Activated naive CD8-positive, alpha-beta T cell treated with anti-CD3 and anti-CD28 coated beads, Interleukin-2, amount 50 U/mL, for 24 hours (primary cell): Measurements from ENCODE around the gene JMJD6.

Experiments
- ATAC-seq: fragments of 150-1000 bp; cut with Tn5 transposase; one replicate; pipeline ENCODE4 v1.10.0; 2021
- DNase-seq: peaks from one replicate; pipeline ENCODE4 v3.0.0; 2021
- H3K27ac Mint-ChIP-seq: one replicate; pipeline ENCODE4 v1.8.0; 2021; ENCODE audit warnings: mild to moderate bottlenecking, mixed read lengths
- H3K27me3 Mint-ChIP-seq: one replicate; pipeline ENCODE4 v1.8.0; 2021; ENCODE audit warnings: mixed read lengths
- H3K36me3 Mint-ChIP-seq: one replicate; pipeline ENCODE4 v1.8.0; 2021; ENCODE audit warnings: low read depth, mixed read lengths
- H3K4me1 Mint-ChIP-seq: one replicate; pipeline ENCODE4 v1.8.0; 2021; ENCODE audit warnings: mixed read lengths
- H3K4me3 Mint-ChIP-seq: one replicate; pipeline ENCODE4 v1.8.0; 2021; ENCODE audit warnings: mild to moderate bottlenecking, moderate library complexity, mixed read lengths
- H3K9me3 Mint-ChIP-seq: one replicate; pipeline ENCODE4 v1.8.0; 2021; ENCODE audit warnings: mixed read lengths

JMJD6 gene

DNA sequence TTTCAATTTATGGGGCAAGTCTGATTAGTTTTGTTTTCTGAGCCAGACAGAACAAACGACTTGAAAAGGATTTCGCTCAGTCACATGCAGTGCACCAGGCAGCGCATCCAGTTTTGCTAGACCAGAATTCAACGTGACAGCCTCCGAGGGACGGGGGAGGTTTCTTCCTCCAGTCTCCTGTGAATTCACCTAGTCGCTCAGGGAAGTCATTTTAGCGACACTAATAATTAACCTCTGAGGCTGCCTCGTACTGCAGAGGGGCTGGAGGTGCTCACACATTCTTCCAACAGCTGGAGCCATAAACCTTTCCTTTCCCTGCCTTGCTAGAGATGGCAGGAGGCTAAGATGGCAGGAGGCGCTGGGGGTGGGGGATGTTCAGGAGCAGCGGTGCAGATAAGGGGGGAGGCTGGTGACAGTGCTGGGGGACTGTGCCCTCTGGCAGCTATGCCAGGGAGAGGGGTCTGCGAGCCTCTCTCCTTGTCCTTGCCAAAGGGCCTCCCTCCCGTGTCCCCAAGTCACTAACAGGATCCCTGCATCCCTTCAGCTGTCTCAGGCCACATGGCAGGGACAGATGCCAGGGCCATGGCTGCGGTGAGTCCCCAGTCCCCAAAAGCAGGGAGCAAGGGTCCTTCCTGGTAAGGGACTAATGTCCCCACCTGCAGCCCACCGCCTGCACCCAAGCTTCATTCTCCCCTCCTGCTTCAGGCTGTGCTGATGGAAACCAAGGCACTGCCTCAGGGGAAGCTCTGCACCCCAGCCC lies 39.7 kb downstream of the JMJD6 start:
- no peak overlapping the region for H3K27ac Mint-ChIP-seq
- ATAC-seq (no peak), DNase-seq (no peak)
- no peaks in the 10 kb centered on the region for H3K36me3 Mint-ChIP-seq
- H3K9me3 Mint-ChIP-seq = no peaks in the 10 kb centered on the region
- H3K4me3 Mint-ChIP-seq = no peak overlapping the region
- no peaks in the 10 kb centered on the region for H3K27me3 Mint-ChIP-seq
- peaks cover 4% of the 10 kb centered on the region for H3K4me1 Mint-ChIP-seq

GRCh38 chr17:76685846-76686245 lies 40.6 kb downstream of the JMJD6 start:
- DNase-seq = no peak
- Mint-ChIP-seq H3K36me3 (no peaks in the 10 kb centered on the region), H3K9me3 (no peaks in the 10 kb centered on the region), H3K4me1 (peaks cover 4% of the 10 kb centered on the region), H3K4me3 (no peak overlapping the region), H3K27me3 (no peaks in the 10 kb centered on the region), H3K27ac (no peak overlapping the region)
- no peak for ATAC-seq

GRCh38 chr17:76685366-76685765 lies 41.0 kb downstream of the JMJD6 start:
- Mint-ChIP-seq H3K27me3 (no peaks in the 10 kb centered on the region), H3K36me3 (no peaks in the 10 kb centered on the region), H3K4me1 (peaks cover 4% of the 10 kb centered on the region), H3K4me3 (no peak overlapping the region), H3K9me3 (no peaks in the 10 kb centered on the region), H3K27ac (no peak overlapping the region)
- DNase-seq (no peak), ATAC-seq (no peak)

- Mint-ChIP-seq H3K4me3 (no peak overlapping the region), H3K27me3 (no peaks in the 10 kb centered on the region), H3K9me3 (no peaks in the 10 kb centered on the region), H3K27ac (no peak overlapping the region), H3K36me3 (no peaks in the 10 kb centered on the region), H3K4me1 (peaks cover 4% of the 10 kb centered on the region)
- ATAC-seq = no peak
- no peak for DNase-seq
These were observed 41.6 kb downstream of the JMJD6 start for GRCh38 chr17:76684756-76685155.

DNA sequence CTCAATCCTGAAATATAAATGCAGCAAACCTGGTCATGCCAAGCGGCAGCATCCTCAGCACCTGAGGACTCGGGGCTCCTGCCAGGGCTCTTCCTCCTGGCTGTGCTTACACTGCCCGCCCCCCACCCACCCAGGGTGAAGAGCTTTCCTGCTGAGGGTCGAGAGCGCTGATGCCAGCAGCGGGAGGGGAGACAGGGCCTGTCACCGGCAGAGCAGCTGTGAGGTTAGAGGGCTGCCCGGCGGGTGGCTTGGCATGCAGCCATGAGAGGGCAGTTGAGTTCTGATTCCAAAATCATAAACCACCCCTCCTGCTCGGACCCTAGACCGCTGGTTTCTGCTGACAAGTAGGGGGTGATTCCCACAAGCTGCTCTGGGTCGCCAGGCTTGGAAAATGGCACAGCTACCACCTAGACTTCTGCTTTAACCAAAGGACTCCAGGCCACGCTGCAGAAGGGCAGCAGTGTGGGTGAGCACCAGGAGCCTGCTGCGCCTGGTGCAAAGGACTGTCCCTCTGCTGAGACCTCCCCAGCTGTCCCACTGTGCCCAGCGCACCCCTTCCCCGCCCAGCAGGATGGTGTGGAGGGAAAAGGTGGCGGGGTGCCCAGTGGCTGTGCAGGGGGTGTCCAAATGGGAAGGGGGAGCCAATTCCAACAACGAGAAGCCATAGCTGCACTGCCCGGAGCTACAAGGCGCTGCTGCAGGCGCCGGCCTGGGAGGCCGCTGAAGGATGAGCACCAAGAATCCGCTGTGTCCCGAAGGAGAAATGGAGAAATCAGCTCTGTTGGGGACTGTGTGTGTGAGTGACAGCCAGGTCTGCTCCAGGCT lies 42.3 kb downstream of the JMJD6 start:
- ATAC-seq (no peak), DNase-seq (no peak)
- H3K4me1 Mint-ChIP-seq = peaks cover 4% of the 10 kb centered on the region
- H3K9me3 Mint-ChIP-seq = no peaks in the 10 kb centered on the region
- no peak overlapping the region for H3K27ac Mint-ChIP-seq
- H3K27me3 Mint-ChIP-seq = no peaks in the 10 kb centered on the region
- no peaks in the 10 kb centered on the region for H3K36me3 Mint-ChIP-seq
- H3K4me3 Mint-ChIP-seq = no peak overlapping the region

DNA sequence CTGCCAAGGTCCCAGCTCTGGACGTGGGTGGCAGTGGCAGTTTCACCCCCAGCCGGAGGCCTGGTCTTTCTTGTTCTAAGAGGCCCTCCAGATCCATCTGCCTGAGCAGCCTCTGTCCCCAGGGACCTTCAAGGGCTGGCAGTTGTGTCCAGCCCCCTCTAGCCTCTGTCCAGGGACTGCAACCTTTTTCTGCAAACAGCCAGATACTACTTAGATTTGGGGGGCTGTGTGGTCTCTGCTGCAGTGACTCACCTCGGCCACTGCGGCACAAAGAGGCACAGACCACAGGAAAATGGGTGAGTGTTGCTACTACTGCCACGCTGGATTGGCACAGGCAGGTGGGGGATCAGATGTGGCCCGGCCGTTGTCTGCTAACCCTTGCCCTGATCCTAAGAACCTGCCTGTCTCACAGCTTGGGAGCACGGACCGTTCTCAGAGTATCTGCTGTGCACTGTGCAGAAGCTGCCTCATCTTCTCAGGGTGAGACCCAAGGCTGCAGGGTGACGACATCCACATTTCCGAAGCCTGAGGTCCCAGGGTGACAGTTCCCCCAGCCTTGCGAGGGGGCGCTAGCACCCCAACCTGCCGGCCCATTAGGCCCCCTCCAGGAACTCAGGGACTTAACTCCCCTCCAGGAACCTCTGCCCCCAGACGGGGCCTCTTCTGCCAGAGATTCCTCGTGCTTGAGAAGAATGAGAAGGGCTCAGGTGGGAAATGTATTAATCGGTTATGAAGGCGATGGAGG lies 43.2 kb downstream of the JMJD6 start:
- H3K27ac Mint-ChIP-seq = no peak overlapping the region
- no peaks in the 10 kb centered on the region for H3K27me3 Mint-ChIP-seq
- H3K36me3 Mint-ChIP-seq = no peaks in the 10 kb centered on the region
- peaks cover 4% of the 10 kb centered on the region for H3K4me1 Mint-ChIP-seq
- DNase-seq (no peak), ATAC-seq (no peak)
- no peak overlapping the region for H3K4me3 Mint-ChIP-seq
- no peaks in the 10 kb centered on the region for H3K9me3 Mint-ChIP-seq

DNA sequence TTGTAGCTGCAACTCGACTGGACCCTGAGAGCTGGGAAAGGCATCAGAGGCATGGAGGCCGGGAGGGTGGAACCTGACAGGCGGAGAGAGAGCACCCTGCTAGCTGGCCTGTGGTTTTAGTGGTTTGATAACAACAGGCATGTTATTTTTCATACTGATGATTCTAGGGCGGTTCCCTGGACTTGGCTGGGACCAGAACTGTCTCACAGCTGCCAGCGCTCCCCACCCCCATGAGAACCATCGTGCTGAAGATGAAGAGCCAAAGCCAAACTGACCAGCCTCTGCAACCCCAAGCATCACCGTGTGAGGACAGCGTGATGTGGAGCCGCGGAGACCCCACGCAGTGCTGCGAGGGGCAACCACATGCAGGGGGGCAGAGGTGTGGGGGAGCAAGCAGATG lies 44.1 kb downstream of the JMJD6 start:
- no peaks in the 10 kb centered on the region for H3K27me3 Mint-ChIP-seq
- H3K27ac Mint-ChIP-seq = no peak overlapping the region
- peaks cover 4% of the 10 kb centered on the region for H3K4me1 Mint-ChIP-seq
- no peak overlapping the region for H3K4me3 Mint-ChIP-seq
- H3K36me3 Mint-ChIP-seq = no peaks in the 10 kb centered on the region
- H3K9me3 Mint-ChIP-seq = no peaks in the 10 kb centered on the region
- no peak for DNase-seq
- no peak for ATAC-seq

GRCh38 chr17:76681222-76682137 lies 44.9 kb downstream of the JMJD6 start:
- ATAC-seq (peak; percentile 61), DNase-seq (peak; percentile 73)
- Mint-ChIP-seq H3K4me1 (peaks cover 4% of the 10 kb centered on the region), H3K4me3 (no peak overlapping the region), H3K27ac (no peak overlapping the region), H3K36me3 (no peaks in the 10 kb centered on the region), H3K27me3 (no peaks in the 10 kb centered on the region), H3K9me3 (no peaks in the 10 kb centered on the region)

GRCh38 chr17:76679239-76679638 lies 47.2 kb downstream of the JMJD6 start:
- H3K36me3 Mint-ChIP-seq = no peaks in the 10 kb centered on the region
- no peaks in the 10 kb centered on the region for H3K9me3 Mint-ChIP-seq
- H3K27me3 Mint-ChIP-seq = no peaks in the 10 kb centered on the region
- DNase-seq (no peak), ATAC-seq (no peak)
- H3K4me3 Mint-ChIP-seq = no peak overlapping the region
- H3K27ac Mint-ChIP-seq = no peak overlapping the region
- peaks cover 4% of the 10 kb centered on the region for H3K4me1 Mint-ChIP-seq

DNA sequence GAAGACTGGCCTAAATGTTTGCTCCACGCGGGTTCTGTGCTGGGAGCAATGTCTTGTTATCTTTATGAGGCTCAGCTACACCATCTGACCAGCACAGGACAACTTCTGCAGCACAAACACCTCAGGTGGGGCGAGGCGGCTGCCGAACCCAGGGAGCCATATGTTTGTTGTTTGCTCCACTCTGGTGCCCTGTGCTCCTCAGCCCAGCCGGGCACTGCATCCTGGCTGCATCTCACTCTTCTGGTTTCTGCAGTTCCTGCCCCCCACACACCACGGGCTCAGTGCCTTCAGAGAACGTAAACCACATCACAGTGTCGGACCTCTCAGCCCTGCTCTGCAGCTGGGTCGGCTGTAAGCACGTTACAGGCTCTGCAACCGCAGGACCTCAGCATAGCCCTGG lies 48.1 kb downstream of the JMJD6 start:
- DNase-seq = peak; percentile 15
- Mint-ChIP-seq H3K36me3 (no peaks in the 10 kb centered on the region), H3K4me3 (no peak overlapping the region), H3K4me1 (peaks cover 9% of the 10 kb centered on the region), H3K9me3 (no peaks in the 10 kb centered on the region), H3K27me3 (no peaks in the 10 kb centered on the region), H3K27ac (no peak overlapping the region)
- ATAC-seq = peak; percentile 71

DNA sequence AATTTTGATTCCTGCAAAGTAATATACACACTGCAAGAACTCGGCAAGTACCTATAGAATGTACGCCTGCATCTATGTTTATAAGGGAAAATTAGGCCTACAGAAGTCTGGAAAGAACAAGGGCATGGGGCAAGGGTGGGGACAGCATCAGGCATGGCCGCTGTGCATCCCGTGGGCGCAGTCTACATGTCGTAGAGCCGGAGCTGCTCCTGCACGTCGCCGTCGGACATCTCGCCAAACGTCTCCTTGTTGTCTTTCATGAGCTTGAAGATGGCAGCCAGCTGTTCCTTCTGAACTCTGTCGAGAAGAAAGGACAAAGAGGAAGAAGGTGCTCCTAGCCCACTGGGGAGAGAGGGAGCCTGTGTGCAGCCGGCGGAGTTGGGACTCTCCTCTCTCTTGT lies 49.0 kb downstream of the JMJD6 start:
- no peak for DNase-seq
- no peaks in the 10 kb centered on the region for H3K27me3 Mint-ChIP-seq

GRCh38 chr17:76676629-76677028 lies 49.8 kb downstream of the JMJD6 start:
- Mint-ChIP-seq H3K9me3 (no peaks in the 10 kb centered on the region), H3K27ac (no peak overlapping the region), H3K4me3 (no peak overlapping the region), H3K36me3 (no peaks in the 10 kb centered on the region), H3K27me3 (no peaks in the 10 kb centered on the region), H3K4me1 (peaks cover 18% of the 10 kb centered on the region)
- no peak for DNase-seq
- ATAC-seq = no peak

More for the DNA sequence above, 49.0 kb downstream of the JMJD6 start:
- Mint-ChIP-seq H3K27ac (no peak overlapping the region), H3K36me3 (no peaks in the 10 kb centered on the region), H3K4me3 (no peak overlapping the region), H3K4me1 (peaks cover 15% of the 10 kb centered on the region), H3K9me3 (no peaks in the 10 kb centered on the region)
- ATAC-seq = no peak

GRCh38 chr17:76675648-76676047 lies 50.8 kb downstream of the JMJD6 start:
- Mint-ChIP-seq H3K27me3 (no peaks in the 10 kb centered on the region), H3K27ac (no peak overlapping the region), H3K9me3 (no peaks in the 10 kb centered on the region), H3K4me1 (peaks cover 28% of the 10 kb centered on the region), H3K4me3 (no peak overlapping the region), H3K36me3 (no peaks in the 10 kb centered on the region)
- ATAC-seq = no peak
- DNase-seq = no peak

DNA sequence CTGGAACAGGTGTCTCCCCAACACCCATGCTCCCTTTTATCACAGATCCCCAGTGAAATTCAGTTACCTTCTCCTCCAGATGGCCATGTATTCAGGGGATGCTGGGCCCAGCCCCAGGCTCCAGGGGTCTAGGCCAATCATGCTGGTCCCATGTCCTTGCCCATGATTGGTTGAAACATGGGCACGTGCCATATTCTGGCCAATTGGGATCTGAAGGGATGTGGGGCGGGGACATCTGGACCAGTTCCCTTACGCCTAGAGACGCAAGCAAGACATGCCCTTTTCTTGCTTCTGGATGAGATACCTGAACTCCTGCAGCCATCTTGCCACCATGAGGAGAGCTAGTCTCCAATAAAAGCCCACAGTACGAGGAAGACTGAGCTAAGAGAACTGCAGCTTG lies 51.8 kb downstream of the JMJD6 start:
- Mint-ChIP-seq H3K4me3 (no peak overlapping the region), H3K4me1 (peaks cover 37% of the 10 kb centered on the region), H3K36me3 (no peaks in the 10 kb centered on the region), H3K9me3 (no peaks in the 10 kb centered on the region), H3K27me3 (no peaks in the 10 kb centered on the region), H3K27ac (no peak overlapping the region)
- ATAC-seq (no peak), DNase-seq (no peak)
